Breast epithelium (tissue), 4 donors: Measurements from ENCODE around the gene ATP9B. TPM values are rescaled to one million over a fixed set of nuclear protein-coding genes. Genes with fewer than 3 reads are reported as not detected.
A peak's percentile ranks its signal among the peaks of the same experiment; 100 is the strongest.

Experiments used
- DNase-seq, 2 donors: peaks; one replicate each; pipeline ENCODE4 v3.0.0-alpha.2; 2019; ENCODE audit warnings: low spot score in 2 of 2
- H3K27ac ChIP-seq, 2 donors: fragments of 200-600 bp; sonication (generic) in 1 of 2; one replicate each; pipeline ENCODE4 v1.5.1; 2016 to 2019; ENCODE audit warnings: mild to moderate bottlenecking in 1 of 2
- H3K27me3 ChIP-seq, 2 donors: fragments of 200-600 bp; sonication (generic) in 1 of 2; one replicate each; pipeline versions ENCODE4 v1.5.1 to v1.6.0; 2017 to 2019; ENCODE audit warnings: control low read depth in 1 of 2, mild to moderate bottlenecking in 1 of 2
- H3K36me3 ChIP-seq: fragments of 200-600 bp; one replicate; pipeline ENCODE4 v1.5.1; 2019
- H3K4me1 ChIP-seq, 2 donors: fragments of 200-600 bp; sonication (generic); one replicate each; pipeline ENCODE4 v1.5.1; 2016 to 2019; ENCODE audit warnings: control low read depth in 1 of 2
- H3K4me3 ChIP-seq, 3 donors: fragments of 200-600 bp; sonication (generic); 1 replicate in 2 of 3; 2 replicates in 1 of 3; pipeline ENCODE4 v1.5.1; 2016 to 2019; ENCODE audit warnings: mild to moderate bottlenecking in 3 of 3, moderate library complexity in 2 of 3
- H3K9me3 ChIP-seq, 2 donors: fragments of 200-600 bp; sonication (generic) in 1 of 2; one replicate each; pipeline ENCODE4 v1.5.1; 2016 to 2019; ENCODE audit warnings: control low read depth in 1 of 2
- CTCF ChIP-seq, 3 donors: fragments of 450-650 bp; IDR thresholded peaks; one replicate each; pipeline ENCODE4 v1.5.1; 2016 to 2017; ENCODE audit warnings: antibody characterized with exemption in 3 of 3, mild to moderate bottlenecking in 3 of 3, moderate library complexity in 3 of 3
- POLR2A ChIP-seq: fragments of 450-650 bp; IDR thresholded peaks from one replicate; pipeline ENCODE4 v1.6.1; 2016; ENCODE audit warnings: antibody characterized with exemption, mild to moderate bottlenecking, moderate library complexity
- POLR2AphosphoS5 ChIP-seq, 3 donors: sonication (generic); formaldehyde crosslinking; IDR thresholded peaks; one replicate each; pipeline ENCODE4 v1.6.1; 2017; ENCODE audit warnings: antibody characterized with exemption in 3 of 3
- intact Hi-C: fragments of 100-400 bp; cut with DNase I; formaldehyde crosslinking; loops from one replicate; pipeline ENCODE4 v1.15.1; 2023; ENCODE audit warnings: low total_unique reads
- total RNA-seq, 3 donors: library from RNA; depleted of rRNA; stranded (reverse); fragments of >200 nt; gene quantifications; one replicate each; pipeline ENCODE4 v1.1.0, GENCODE V29; 2016

The ATP9B gene
- total RNA-seq, 3 donors from 2014 or later = 42.1 to 55.9 (median 54.4) TPM

GRCh38 chr18:79062806-79063205 is 6.4 kb upstream of the ATP9B start:
- Histone ChIP-seq H3K27me3 (no peaks in the 10 kb centered on the region), H3K4me1 (peaks cover 0 to 6% of the 10 kb centered on the region in 2 donors), H3K36me3 (no peaks in the 10 kb centered on the region), H3K9me3 (no peaks in the 10 kb centered on the region), H3K27ac (peak overlapping the region; percentile 69), H3K4me3 (no peak overlapping the region)
- TF ChIP-seq POLR2A (no peak), POLR2AphosphoS5 (IDR thresholded peaks at IDR 0.05) (peak; percentile 26 to 55 (median 41))
- intact Hi-C loops = no loop called here
- peak; percentile 85 to 88 for DNase-seq

GRCh38 chr18:79064228-79064627 is 5.0 kb upstream of the ATP9B start:
- Histone ChIP-seq H3K4me3 (no peak overlapping the region), H3K9me3 (no peaks in the 10 kb centered on the region), H3K27ac (no peak overlapping the region), H3K4me1 (peaks cover 0 to 6% of the 10 kb centered on the region in 2 donors), H3K27me3 (no peaks in the 10 kb centered on the region), H3K36me3 (no peaks in the 10 kb centered on the region)
- no peak for TF ChIP-seq POLR2A
- TF ChIP-seq CTCF (IDR thresholded peaks at IDR 0.05) = no peak
- TF ChIP-seq POLR2AphosphoS5 (IDR thresholded peaks at IDR 0.05) = no peak
- DNase-seq = no peak
- intact Hi-C loops = no loop called here

- Histone ChIP-seq H3K9me3 (no peaks in the 10 kb centered on the region), H3K27ac (no peak overlapping the region), H3K4me1 (peaks cover 0 to 10% of the 10 kb centered on the region in 2 donors), H3K4me3 (no peak overlapping the region), H3K27me3 (no peaks in the 10 kb centered on the region), H3K36me3 (no peaks in the 10 kb centered on the region)
- DNase-seq = no peak
- TF ChIP-seq POLR2AphosphoS5 (IDR thresholded peaks at IDR 0.05) (no peak), POLR2A (no peak), CTCF (IDR thresholded peaks at IDR 0.05) (no peak)
- intact Hi-C loops = no loop called here
Measured at GRCh38 chr18:79065802-79066201, 3.4 kb upstream of the ATP9B start.

- Histone ChIP-seq H3K27me3 (no peaks in the 10 kb centered on the region), H3K4me3 (no peak overlapping the region), H3K36me3 (no peaks in the 10 kb centered on the region), H3K27ac (peak overlapping the region; percentile 95), H3K4me1 (peaks cover 0 to 10% of the 10 kb centered on the region in 2 donors), H3K9me3 (no peaks in the 10 kb centered on the region)
- DNase-seq = no peak
- intact Hi-C loops = no loop called here
- no peak for TF ChIP-seq POLR2A
- TF ChIP-seq CTCF (IDR thresholded peaks at IDR 0.05) = no peak
Measured at GRCh38 chr18:79067611-79068010, 1.6 kb upstream of the ATP9B start.

GRCh38 chr18:79068341-79068936 is 755 bp upstream of the ATP9B start:
- Histone ChIP-seq H3K4me1 (peaks cover 0 to 5% of the 10 kb centered on the region in 2 donors), H3K27ac (peak overlapping the region; percentile 95), H3K27me3 (no peaks in the 10 kb centered on the region), H3K4me3 (peak overlapping the region; percentile 70 to 100 (median 97)), H3K36me3 (no peaks in the 10 kb centered on the region), H3K9me3 (no peaks in the 10 kb centered on the region)
- DNase-seq = no peak
- TF ChIP-seq POLR2A (no peak), CTCF (IDR thresholded peaks at IDR 0.05) (no peak), POLR2AphosphoS5 (IDR thresholded peaks at IDR 0.05) (no peak)
- intact Hi-C loops = no loop called here
